Right lobe of liver (tissue), 4 donors: ENCODE results near the gene GMDS.

Source experiments
- CTCF ChIP-seq, 4 donors: fragments of 200-600 bp in 3 of 4; fragments of 450-650 bp in 1 of 4; IDR thresholded peaks; one replicate each; pipeline versions ENCODE4 v1.5.1 to v1.8.0; 2016 to 2022; ENCODE audit warnings: antibody characterized with exemption in 4 of 4, mild to moderate bottlenecking in 2 of 4
- POLR2A ChIP-seq: fragments of 450-650 bp; IDR thresholded peaks from one replicate; pipeline ENCODE4 v1.6.1; 2017; ENCODE audit warnings: antibody characterized with exemption, mild to moderate bottlenecking
- donor health status: DM: no; HTN: no; CAD: no.
- donor health status: DM: no; HTN: no; CAD: no.
- donor health status: DM: no; HTN: yes; CAD: no.

GRCh38 chr6:2221726-2222274 lies 23.6 kb downstream of the GMDS start:
- TF ChIP-seq CTCF (IDR thresholded peaks at IDR 0.05) = no peak
- no peak for TF ChIP-seq POLR2A
